Adrenal gland (tissue), 12 donors: ENCODE measurements around the gene VSTM2A. TPM values are rescaled to one million over a fixed set of nuclear protein-coding genes. Genes with fewer than 3 reads are reported as not detected.

Experiments
- DNase-seq, 7 donors: peaks; one replicate each; pipeline ENCODE4 v3.0.0-alpha.2; 2019 to 2020
- H3K27ac ChIP-seq, 5 donors: fragments of 200-600 bp; sonication (generic) in 4 of 5; 1 replicate in 3 of 5; 2 replicates in 2 of 5; pipeline versions ENCODE4 v1.5.1 to v1.8.0; 2016 to 2020; ENCODE audit warnings: mild to moderate bottlenecking in 1 of 5
- H3K27me3 ChIP-seq: fragments of 200-600 bp; 2 replicates; pipeline ENCODE4 v1.8.0; 2021
- H3K36me3 ChIP-seq, 2 donors: fragments of 200-600 bp; replicated peaks in 1 of 2; 1 replicate in 1 of 2; 2 replicates in 1 of 2; pipeline versions ENCODE4 v1.5.1 to v1.8.0; 2018 to 2022
- H3K4me1 ChIP-seq, 2 donors: fragments of 200-600 bp; replicated peaks in 1 of 2; 1 replicate in 1 of 2; 2 replicates in 1 of 2; pipeline versions ENCODE4 v1.5.1 to v1.8.0; 2018 to 2021
- H3K4me3 ChIP-seq, 4 donors: fragments of 200-600 bp; sonication (generic) in 3 of 4; one replicate each; pipeline ENCODE4 v1.5.1; 2016 to 2018
- H3K9me3 ChIP-seq, 3 donors: fragments of 200-600 bp; sonication (generic) in 1 of 3; replicated peaks in 1 of 3; 1 replicate in 2 of 3; 2 replicates in 1 of 3; pipeline versions ENCODE4 v1.5.1 to v1.8.0; 2016 to 2021
- POLR2A ChIP-seq, 2 donors: fragments of 450-650 bp; IDR thresholded peaks; one replicate each; pipeline ENCODE4 v1.6.1; 2017; ENCODE audit warnings: antibody characterized with exemption in 2 of 2, mild to moderate bottlenecking in 2 of 2, moderate library complexity in 1 of 2
- WGBS, 4 donors: extraction: QIAGEN DNeasy Blood & Tissue Kit in 2 of 4; methylation state at CpG; one replicate each; pipeline versions ENCODE4 v1.1.5 to v1.1.7; 2013 to 2017; 5-methylcytosine and 5-hydroxymethylcytosine counted together
- intact Hi-C, 2 donors: fragments of 100-400 bp; cut with DNase I; formaldehyde crosslinking; loops; one replicate each; pipeline versions ENCODE4 v1.14.1 to v1.15.0; 2022 to 2023
- polyA plus RNA-seq, 3 donors: library from polyadenylated mRNA; stranded (reverse); fragments of 200-250 nt in 2 of 3; fragments of 350-450 nt in 1 of 3; fragmentation: Illumina TruSeq in 1 of 3; extraction: RNeasy Lipid Tissue Mini Kit (QIAGEN cat#74804) in 1 of 3; gene quantifications; one replicate each; pipeline ENCODE4 v1.2.3, GENCODE V29; 2013 to 2014
- total RNA-seq, 9 donors: library from RNA; depleted of rRNA in 4 of 9; stranded (reverse); fragments of >200 nt in 4 of 9; fragments of 120-200 nt in 1 of 9; fragmentation: NEBNext Ultra II Directional in 1 of 9; extraction: Animal tissue kit (Norgen Biotek cat#: 25700) in 1 of 9; gene quantifications; one replicate each; pipeline versions ENCODE4 v1.1.0 to v1.2.4, GENCODE V29; 2013 to 2023
- TF ChIP-seq, protein P1 (sequence below), 6 experiments: fragments of 450-650 bp in 4 of 6; fragments of 200-600 bp in 2 of 6; sonication (generic) in 1 of 6; IDR thresholded peaks; 1 replicate in 5 of 6; 2 replicates in 1 of 6; pipeline versions ENCODE4 v1.5.1 to v1.8.0; 2016 to 2021; ENCODE audit warnings: antibody characterized with exemption in 6 of 6, mild to moderate bottlenecking in 2 of 6, moderate library complexity in 1 of 6
- donor health status: healthy with polysubstance abuse.
- donor health status: Bipolar disorder and iron deficiency.
- donor health status: DM: yes; HTN: yes; CAD: no.
- donor health status: DM: no; HTN: no; CAD: no.
- donor health status: DM: no; HTN: no; CAD: no.
- donor health status: DM: yes; HTN: yes; CAD: no.

Gene VSTM2A
- total and polyA plus RNA-seq, 12 donors, result 0.52 to 16.7 (median 7.5) TPM; not detected in 3

DNA sequence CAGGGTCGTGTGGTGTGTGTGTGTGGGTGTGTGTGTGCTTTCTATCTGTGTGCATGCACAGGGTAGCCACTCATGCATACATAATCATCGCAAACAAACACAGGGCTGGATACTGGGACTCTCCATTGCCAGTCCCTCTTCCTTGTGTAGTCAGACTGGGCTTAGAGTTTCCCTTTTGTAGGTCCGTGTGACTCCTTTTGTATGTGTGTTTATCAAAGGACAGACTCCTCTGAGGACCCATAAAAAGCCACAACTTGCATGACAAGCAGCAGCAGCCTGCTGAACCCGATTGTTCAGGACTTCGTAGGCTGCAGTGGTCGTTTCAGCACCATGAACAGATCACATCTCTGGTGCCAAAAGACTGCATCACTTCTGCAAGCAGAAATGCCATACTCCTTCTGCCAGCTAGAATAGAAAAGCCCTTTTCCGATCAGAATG, 895 bp downstream of the VSTM2A start:
- H3K27ac ChIP-seq, result no peak overlapping the region
- no peak for TF ChIP-seq POLR2A (IDR thresholded peaks at IDR 0.05)
- TF ChIP-seq, protein P1, sequence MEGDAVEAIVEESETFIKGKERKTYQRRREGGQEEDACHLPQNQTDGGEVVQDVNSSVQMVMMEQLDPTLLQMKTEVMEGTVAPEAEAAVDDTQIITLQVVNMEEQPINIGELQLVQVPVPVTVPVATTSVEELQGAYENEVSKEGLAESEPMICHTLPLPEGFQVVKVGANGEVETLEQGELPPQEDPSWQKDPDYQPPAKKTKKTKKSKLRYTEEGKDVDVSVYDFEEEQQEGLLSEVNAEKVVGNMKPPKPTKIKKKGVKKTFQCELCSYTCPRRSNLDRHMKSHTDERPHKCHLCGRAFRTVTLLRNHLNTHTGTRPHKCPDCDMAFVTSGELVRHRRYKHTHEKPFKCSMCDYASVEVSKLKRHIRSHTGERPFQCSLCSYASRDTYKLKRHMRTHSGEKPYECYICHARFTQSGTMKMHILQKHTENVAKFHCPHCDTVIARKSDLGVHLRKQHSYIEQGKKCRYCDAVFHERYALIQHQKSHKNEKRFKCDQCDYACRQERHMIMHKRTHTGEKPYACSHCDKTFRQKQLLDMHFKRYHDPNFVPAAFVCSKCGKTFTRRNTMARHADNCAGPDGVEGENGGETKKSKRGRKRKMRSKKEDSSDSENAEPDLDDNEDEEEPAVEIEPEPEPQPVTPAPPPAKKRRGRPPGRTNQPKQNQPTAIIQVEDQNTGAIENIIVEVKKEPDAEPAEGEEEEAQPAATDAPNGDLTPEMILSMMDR (IDR thresholded peaks at IDR 0.05), result no peak
- no peak for DNase-seq
- WGBS, 4 donors, result 4 to 14% (median 7%) methylated on average over 6 to 7 of the region's 7 CpGs
- H3K36me3 ChIP-seq, result no peaks in the 10 kb centered on the region
- H3K4me1 ChIP-seq, result peaks cover 4 to 5% of the 10 kb centered on the region in 2 donors
- intact Hi-C loops, result no loop called here
- no peaks in the 10 kb centered on the region for H3K9me3 ChIP-seq
- no peak overlapping the region for H3K4me3 ChIP-seq
- peaks cover 13% of the 10 kb centered on the region for H3K27me3 ChIP-seq

DNA sequence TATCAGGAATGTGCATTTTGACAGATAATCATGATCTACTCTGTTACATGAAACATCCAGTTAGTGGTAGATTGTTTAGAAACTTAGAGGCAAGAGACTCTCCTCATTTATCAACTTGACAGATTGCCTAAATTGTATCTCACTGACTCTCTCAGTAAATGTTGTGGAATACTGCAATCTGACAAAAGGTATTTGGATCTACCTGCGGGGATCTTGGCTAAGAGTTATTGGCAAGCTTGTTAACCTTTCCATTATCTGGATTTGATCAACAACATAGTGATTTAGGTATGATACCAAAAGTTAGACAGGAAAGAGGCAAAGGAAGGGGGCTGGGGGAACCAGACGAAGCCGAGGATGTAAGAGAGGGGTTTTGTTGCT, 2.0 kb downstream of the VSTM2A start:
- 7 to 11% (median 8%) methylated on average over 3 of the region's 3 CpGs for WGBS, 4 donors
- Histone ChIP-seq H3K4me1 (peaks cover 4 to 5% of the 10 kb centered on the region in 2 donors), H3K27ac (no peak overlapping the region), H3K27me3 (peaks cover 13% of the 10 kb centered on the region), H3K9me3 (no peaks in the 10 kb centered on the region), H3K4me3 (no peak overlapping the region), H3K36me3 (no peaks in the 10 kb centered on the region)
- intact Hi-C loops, result no loop called here
- TF ChIP-seq, protein P1 (IDR thresholded peaks at IDR 0.05), result no peak
- TF ChIP-seq POLR2A (IDR thresholded peaks at IDR 0.05), result no peak
- no peak for DNase-seq

DNA sequence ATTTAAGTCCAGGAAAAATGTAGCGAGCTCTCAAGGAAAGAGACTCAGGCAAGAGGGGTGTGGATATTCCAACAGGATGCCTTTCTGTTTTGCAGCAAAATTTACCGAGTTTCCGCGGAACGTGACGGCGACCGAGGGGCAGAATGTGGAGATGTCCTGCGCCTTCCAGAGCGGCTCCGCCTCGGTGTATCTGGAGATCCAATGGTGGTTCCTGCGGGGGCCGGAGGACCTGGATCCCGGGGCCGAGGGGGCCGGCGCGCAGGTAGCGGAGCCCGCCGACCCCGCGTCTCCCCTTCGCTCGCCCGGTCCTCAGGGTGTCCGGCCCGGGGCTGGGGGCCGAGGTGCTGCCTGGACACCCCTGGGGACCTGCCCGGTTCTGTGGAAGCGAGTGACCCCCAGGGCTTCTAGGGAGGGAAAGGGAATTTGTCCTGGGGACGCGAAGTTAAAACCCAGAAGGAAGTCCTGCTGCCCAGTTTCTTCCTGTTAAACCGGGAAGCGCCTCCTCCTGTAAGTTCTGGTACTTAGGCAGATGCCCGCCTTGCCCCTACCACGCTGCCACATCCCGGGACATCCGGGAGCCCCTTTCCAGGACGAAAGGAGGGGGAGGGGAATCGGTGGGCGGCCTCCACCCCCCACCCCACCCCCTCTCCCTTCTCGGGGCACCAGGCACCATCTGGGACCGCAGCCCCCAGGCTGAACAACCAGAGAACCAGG, 2.5 kb downstream of the VSTM2A start:
- TF ChIP-seq, protein P1 (IDR thresholded peaks at IDR 0.05), result no peak
- no peak for TF ChIP-seq POLR2A (IDR thresholded peaks at IDR 0.05)
- intact Hi-C loops, result no loop called here
- 1 to 2% (median 1%) methylated on average over 20 to 45 of the region's 45 CpGs for WGBS, 4 donors
- Histone ChIP-seq H3K9me3 (no peaks in the 10 kb centered on the region), H3K36me3 (no peaks in the 10 kb centered on the region), H3K4me3 (no peak overlapping the region), H3K4me1 (peaks cover 4 to 5% of the 10 kb centered on the region in 2 donors), H3K27me3 (peaks cover 13% of the 10 kb centered on the region), H3K27ac (no peak overlapping the region)
- no peak for DNase-seq

DNA sequence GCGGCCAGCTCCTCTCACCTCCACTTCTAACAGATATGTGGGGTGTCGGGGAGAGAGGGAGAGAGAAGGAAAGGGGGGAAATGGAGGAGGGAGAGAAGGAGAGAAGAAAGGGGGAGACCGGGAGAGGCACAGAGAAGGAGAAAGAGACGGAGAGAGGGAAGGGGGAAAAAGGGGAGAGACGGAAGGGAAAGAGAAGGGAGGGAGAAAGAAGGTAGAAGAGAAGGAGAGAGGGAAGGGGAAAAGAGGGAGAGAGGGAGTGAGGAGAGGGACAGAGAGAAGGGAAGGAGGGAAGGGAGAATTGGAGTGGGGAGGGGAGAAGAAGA, 3.0 kb downstream of the VSTM2A start:
- H3K9me3 ChIP-seq, result no peaks in the 10 kb centered on the region
- H3K27ac ChIP-seq, result no peak overlapping the region
- no peak for DNase-seq
- WGBS, 4 donors, result 2 to 6% (median 3%) methylated on average over 5 of the region's 5 CpGs
- TF ChIP-seq, protein P1 (IDR thresholded peaks at IDR 0.05), result no peak
- no peak for TF ChIP-seq POLR2A (IDR thresholded peaks at IDR 0.05)
- H3K4me1 ChIP-seq, result peaks cover 4 to 5% of the 10 kb centered on the region in 2 donors
- H3K27me3 ChIP-seq, result peaks cover 13% of the 10 kb centered on the region
- no peak overlapping the region for H3K4me3 ChIP-seq
- intact Hi-C loops, result no loop called here
- no peaks in the 10 kb centered on the region for H3K36me3 ChIP-seq
